Endothelial cell (in vitro differentiated cells): Measurements from ENCODE around the gene MKRN2. TPM values are rescaled to one million over a fixed set of nuclear protein-coding genes. Genes with fewer than 3 reads are reported as not detected.

Experiments used
- DNase-seq: peaks from one replicate; pipeline ENCODE4 v3.0.0; 2021; ENCODE audit warnings: low spot score
- H3K27ac Mint-ChIP-seq: one replicate; pipeline ENCODE4 v1.8.0; 2021; ENCODE audit warnings: mixed read lengths, inconsistent platforms; ENCODE audit not compliant: unreplicated experiment
- H3K27me3 Mint-ChIP-seq: one replicate; pipeline ENCODE4 v1.8.0; 2021; ENCODE audit warnings: mild to moderate bottlenecking, moderate library complexity, mixed read lengths, inconsistent platforms; ENCODE audit not compliant: unreplicated experiment
- H3K36me3 Mint-ChIP-seq: one replicate; pipeline ENCODE4 v1.8.0; 2021; ENCODE audit warnings: mild to moderate bottlenecking, low read depth, mixed read lengths, inconsistent platforms; ENCODE audit not compliant: unreplicated experiment
- H3K4me1 Mint-ChIP-seq: one replicate; pipeline ENCODE4 v1.8.0; 2021; ENCODE audit warnings: mild to moderate bottlenecking, mixed read lengths, inconsistent platforms; ENCODE audit not compliant: unreplicated experiment
- H3K4me3 Mint-ChIP-seq: one replicate; pipeline ENCODE4 v1.8.0; 2021; ENCODE audit warnings: mild to moderate bottlenecking, mixed read lengths, inconsistent platforms; ENCODE audit not compliant: unreplicated experiment
- H3K9me3 Mint-ChIP-seq: one replicate; pipeline ENCODE4 v1.8.0; 2021; ENCODE audit warnings: mixed read lengths, inconsistent platforms; ENCODE audit not compliant: unreplicated experiment
- CTCF ChIP-seq: fragments of 200-600 bp; sonication (generic); IDR thresholded peaks from one replicate; pipeline ENCODE4 v1.5.0; 2021; ENCODE audit warnings: antibody characterized with exemption; ENCODE audit not compliant: unreplicated experiment
- total RNA-seq: library from RNA; stranded (reverse); fragmentation: NEBNext Ultra II Directional; extraction: Animal tissue kit (Norgen Biotek cat#: 25700); gene quantifications from one replicate; pipeline ENCODE4 v1.2.1, GENCODE V29; 2021; ENCODE audit not compliant: unreplicated experiment

MKRN2 gene
- total RNA-seq, 1 donor from 2014 or later = 22.0 TPM

- no peak for TF ChIP-seq CTCF
- no peak overlapping the region for H3K27ac Mint-ChIP-seq
- no peaks in the 10 kb centered on the region for H3K9me3 Mint-ChIP-seq
- H3K4me1 Mint-ChIP-seq = peaks cover 9% of the 10 kb centered on the region
- H3K27me3 Mint-ChIP-seq = peaks cover 2% of the 10 kb centered on the region
- peaks cover 26% of the 10 kb centered on the region for H3K36me3 Mint-ChIP-seq
- no peak overlapping the region for H3K4me3 Mint-ChIP-seq
- no peak for DNase-seq
Measured at GRCh38 chr3:12568747-12569146, 11.9 kb downstream of the MKRN2 start.

- Mint-ChIP-seq H3K36me3 (peaks cover 32% of the 10 kb centered on the region), H3K4me3 (peak overlapping the region; percentile 60), H3K27ac (peak overlapping the region; percentile 18), H3K27me3 (peaks cover 2% of the 10 kb centered on the region), H3K4me1 (peaks cover 9% of the 10 kb centered on the region), H3K9me3 (no peaks in the 10 kb centered on the region)
- DNase-seq = no peak
- TF ChIP-seq CTCF = no peak
Measured at GRCh38 chr3:12569836-12570235, 12.9 kb downstream of the MKRN2 start.

- H3K27ac Mint-ChIP-seq = no peak overlapping the region
- H3K4me3 Mint-ChIP-seq = peak overlapping the region; percentile 23
- peaks cover under 1% of the 10 kb centered on the region for H3K4me1 Mint-ChIP-seq
- H3K36me3 Mint-ChIP-seq = peaks cover 51% of the 10 kb centered on the region
- no peak for TF ChIP-seq CTCF
- no peaks in the 10 kb centered on the region for H3K9me3 Mint-ChIP-seq
- no peak for DNase-seq
- H3K27me3 Mint-ChIP-seq = peaks cover 2% of the 10 kb centered on the region
Measured at GRCh38 chr3:12571986-12572385, 15.1 kb downstream of the MKRN2 start.

- Mint-ChIP-seq H3K4me1 (peaks cover under 1% of the 10 kb centered on the region), H3K27me3 (peaks cover 2% of the 10 kb centered on the region), H3K9me3 (no peaks in the 10 kb centered on the region), H3K36me3 (peaks cover 59% of the 10 kb centered on the region), H3K4me3 (peak overlapping the region; percentile 65), H3K27ac (no peak overlapping the region)
- no peak for DNase-seq
- no peak for TF ChIP-seq CTCF
Measured at GRCh38 chr3:12574131-12574530, 17.2 kb downstream of the MKRN2 start.

GRCh38 chr3:12574661-12575060 is 17.8 kb downstream of the MKRN2 start:
- H3K27ac Mint-ChIP-seq = no peak overlapping the region
- DNase-seq = no peak
- no peak overlapping the region for H3K4me3 Mint-ChIP-seq
- peaks cover 6% of the 10 kb centered on the region for H3K4me1 Mint-ChIP-seq
- peaks cover 58% of the 10 kb centered on the region for H3K36me3 Mint-ChIP-seq
- H3K27me3 Mint-ChIP-seq = peaks cover 4% of the 10 kb centered on the region
- TF ChIP-seq CTCF = no peak
- no peaks in the 10 kb centered on the region for H3K9me3 Mint-ChIP-seq
